Activated CD4-positive, alpha-beta T cell treated with anti-CD3 and anti-CD28 coated beads, Interleukin-2, amount 10 ng/mL, durations not matched to agents 24 days and 14 days (primary cell): ENCODE results near the gene CD200R1. TPM values are rescaled to one million over a fixed set of nuclear protein-coding genes. Genes with fewer than 3 reads are reported as not detected.

Source experiments
- DNase-seq: peaks from one replicate; pipeline ENCODE4 v3.0.0; 2022
- H3K27ac Mint-ChIP-seq: one replicate; pipeline ENCODE4 v1.8.0; 2022; ENCODE audit warnings: mild to moderate bottlenecking, mixed read lengths
- H3K27me3 Mint-ChIP-seq: one replicate; pipeline ENCODE4 v1.8.0; 2022; ENCODE audit warnings: mixed read lengths
- H3K36me3 Mint-ChIP-seq: one replicate; pipeline ENCODE4 v1.8.0; 2022; ENCODE audit warnings: low read depth, mild to moderate bottlenecking, mixed read lengths
- H3K4me1 Mint-ChIP-seq: one replicate; pipeline ENCODE4 v1.8.0; 2021; ENCODE audit warnings: mixed read lengths
- H3K4me3 Mint-ChIP-seq: one replicate; pipeline ENCODE4 v1.8.0; 2022; ENCODE audit warnings: mild to moderate bottlenecking, moderate library complexity, mixed read lengths
- H3K9me3 Mint-ChIP-seq: one replicate; pipeline ENCODE4 v1.8.0; 2021; ENCODE audit warnings: mixed read lengths
- intact Hi-C: fragments of 100-400 bp; cut with micrococcal nuclease; formaldehyde crosslinking; loops from one replicate; pipeline ENCODE4 v1.15.1; 2023
- total RNA-seq: library from RNA; stranded (reverse); gene quantifications from 2 replicates; pipeline ENCODE4 v1.2.3, GENCODE V29; 2022

Gene CD200R1
- total RNA-seq, 1 donor from 2014 or later = 3.8 TPM

DNA sequence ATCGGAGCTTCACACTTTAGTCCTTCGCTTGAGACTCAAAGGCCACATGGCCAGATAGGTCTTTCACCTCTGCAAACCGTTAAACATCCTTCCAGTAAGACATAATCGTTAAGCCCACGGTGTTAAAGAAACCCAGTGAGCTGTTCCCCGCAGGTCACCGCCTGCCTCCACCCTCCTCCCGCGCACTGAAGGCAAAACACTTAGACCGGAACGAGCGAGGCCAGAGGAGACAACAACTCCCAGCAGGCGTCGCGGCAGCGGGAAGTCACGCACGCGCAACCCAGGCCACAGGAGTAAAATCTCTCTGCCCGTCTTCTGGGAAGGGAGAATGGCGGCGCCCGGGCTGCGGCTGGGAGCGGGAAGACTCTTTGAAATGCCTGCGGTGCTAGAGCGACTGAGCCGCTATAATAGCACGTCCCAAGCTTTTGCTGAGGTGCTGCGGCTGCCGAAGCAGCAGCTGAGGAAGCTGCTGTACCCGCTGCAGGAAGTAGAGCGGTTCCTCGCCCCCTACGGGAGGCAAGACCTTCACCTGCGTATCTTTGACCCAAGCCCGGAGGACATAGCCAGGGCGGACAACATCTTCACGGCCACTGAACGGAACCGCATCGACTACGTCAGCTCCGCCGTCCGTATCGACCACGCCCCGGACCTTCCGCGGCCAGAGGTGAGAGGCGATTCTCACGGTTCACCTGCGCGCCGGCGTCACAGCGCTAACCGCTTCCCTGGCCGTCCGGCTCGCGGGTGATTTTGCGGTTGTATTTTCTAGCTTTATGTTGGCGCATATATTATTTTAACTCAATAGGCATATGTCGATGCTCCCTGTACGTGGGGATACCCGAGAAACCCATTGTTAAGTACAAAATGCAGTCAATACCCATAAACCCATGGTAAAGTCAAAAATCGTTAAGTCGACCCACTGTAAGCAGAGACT is 16.0 kb upstream of the CD200R1 start, which contains the start of gene GTPBP8:
Gene GTPBP8 (plus strand): TSS at position 313 of the 931 bp plus-strand sequence. CDS start 16 bp downstream, at position 329.
- no peaks in the 10 kb centered on the region for H3K9me3 Mint-ChIP-seq
- peak; percentile 95 for DNase-seq
- H3K27ac Mint-ChIP-seq = peak within 1 kb of the TSS; percentile 97
- H3K4me3 Mint-ChIP-seq = peak within 1 kb of the TSS; percentile 88
- intact Hi-C loops = loop anchor here (1.0 to 10.0 kb wide), 6 partner anchors 14 to 1446 kb away; partner anchors contain the start of genes CD96 and SLC35A5
- no peaks in the 10 kb centered on the region for H3K27me3 Mint-ChIP-seq
- peaks cover 16% of the 10 kb centered on the region for H3K36me3 Mint-ChIP-seq
- peaks cover 56% of the 10 kb centered on the region for H3K4me1 Mint-ChIP-seq

DNA sequence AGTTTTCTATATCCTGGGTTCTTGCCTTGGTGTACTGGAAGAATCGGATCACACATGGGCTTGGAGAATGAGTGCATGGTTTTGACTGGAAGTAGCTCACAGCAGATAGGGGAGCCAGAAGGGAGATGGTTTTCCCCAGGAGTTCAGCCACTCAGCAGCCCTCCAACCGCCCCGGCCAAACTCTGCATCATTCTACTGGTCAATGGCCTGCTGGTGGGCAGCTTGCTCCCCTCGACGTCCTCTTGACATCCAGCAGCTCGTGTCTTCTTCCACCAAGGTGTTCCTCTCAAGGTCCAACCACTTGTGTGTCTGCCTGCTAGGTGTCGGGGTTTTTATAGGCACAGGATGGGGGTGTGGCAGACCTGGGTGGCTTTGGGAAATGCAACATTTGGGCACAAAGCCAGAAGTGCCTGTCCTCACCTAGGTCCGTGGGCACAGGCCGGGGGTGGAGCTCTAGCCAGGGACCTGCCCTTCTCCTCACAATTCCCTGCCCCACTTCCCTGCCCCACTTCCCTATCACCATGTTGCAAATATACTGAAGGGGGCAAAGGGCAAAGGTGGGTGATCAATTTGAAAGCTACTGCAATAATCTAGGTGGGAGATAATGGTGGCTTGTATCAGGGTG is 12.9 kb upstream of the CD200R1 start:
- peak; percentile 57 for DNase-seq
- Mint-ChIP-seq H3K27me3 (peaks cover 2% of the 10 kb centered on the region), H3K27ac (no peak overlapping the region), H3K36me3 (peaks cover 3% of the 10 kb centered on the region), H3K4me3 (no peak overlapping the region), H3K4me1 (peaks cover 52% of the 10 kb centered on the region), H3K9me3 (no peaks in the 10 kb centered on the region)
- intact Hi-C loops = no loop called here

DNA sequence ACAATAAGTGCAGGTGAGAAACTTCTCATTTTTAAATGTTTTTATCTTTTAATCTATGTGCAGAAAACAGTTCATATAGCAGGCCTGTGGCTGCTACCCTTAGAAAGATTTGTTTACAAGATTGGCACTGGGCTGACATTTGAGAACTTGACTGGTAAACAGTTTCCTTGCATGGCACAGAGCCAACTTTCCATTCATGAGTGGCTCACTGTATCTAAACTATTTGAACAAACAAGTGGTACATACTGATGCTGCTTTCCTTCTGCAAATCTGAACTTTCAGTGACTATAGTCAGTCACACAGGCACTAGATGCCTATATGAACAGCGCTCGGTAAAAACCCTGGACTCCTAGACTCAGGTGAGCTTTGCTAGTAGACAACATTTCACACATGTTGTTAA is 9.6 kb upstream of the CD200R1 start:
- intact Hi-C loops = no loop called here

DNA sequence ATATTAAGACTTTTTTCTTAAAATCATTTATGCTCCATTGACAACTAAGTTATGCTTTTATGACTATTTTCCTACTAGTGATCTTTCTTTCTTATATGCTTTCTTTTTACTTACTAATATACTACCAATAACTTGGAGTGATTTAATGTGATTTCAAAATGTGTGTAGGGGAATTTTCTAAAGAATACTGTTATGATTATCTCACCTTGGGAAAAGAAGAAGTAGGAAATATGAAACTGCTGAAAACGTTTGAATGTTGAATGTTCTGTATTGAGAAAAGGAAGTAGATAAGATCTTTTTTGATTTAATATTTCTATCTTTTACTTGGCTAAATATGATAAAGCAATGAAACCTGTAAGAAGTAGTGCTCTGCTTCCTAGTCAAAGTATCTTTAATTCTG is 7.8 kb upstream of the CD200R1 start:
- no peak for DNase-seq
- Mint-ChIP-seq H3K27me3 (peaks cover 6% of the 10 kb centered on the region), H3K36me3 (no peaks in the 10 kb centered on the region), H3K9me3 (no peaks in the 10 kb centered on the region), H3K27ac (no peak overlapping the region), H3K4me1 (peaks cover 40% of the 10 kb centered on the region), H3K4me3 (no peak overlapping the region)
- intact Hi-C loops = no loop called here

More for the DNA sequence above, 9.6 kb upstream of the CD200R1 start:
- Mint-ChIP-seq H3K36me3 (no peaks in the 10 kb centered on the region), H3K27me3 (peaks cover 6% of the 10 kb centered on the region), H3K9me3 (no peaks in the 10 kb centered on the region), H3K4me3 (no peak overlapping the region), H3K4me1 (peaks cover 34% of the 10 kb centered on the region), H3K27ac (no peak overlapping the region)
- DNase-seq = no peak

DNA sequence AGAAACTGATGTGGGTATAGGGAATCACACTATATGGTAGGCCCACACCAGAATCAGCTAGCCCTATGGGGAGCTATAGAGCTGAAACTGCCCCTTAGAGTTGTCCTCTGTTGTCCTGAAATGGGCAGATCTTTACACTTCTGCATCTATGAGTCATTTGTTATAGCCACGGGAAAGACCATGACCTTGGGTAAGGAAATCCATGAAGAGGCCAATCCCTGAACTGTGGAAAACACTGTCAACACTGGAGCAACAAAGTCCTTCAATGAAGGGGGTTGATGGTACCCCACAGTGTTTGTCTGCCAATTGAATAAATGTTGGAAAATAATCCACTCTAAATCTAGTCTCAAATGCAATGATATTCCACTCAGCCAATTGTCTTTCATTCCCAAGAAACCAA is 5.2 kb upstream of the CD200R1 start:
- no peak overlapping the region for H3K4me3 Mint-ChIP-seq
- intact Hi-C loops = no loop called here
- peaks cover 45% of the 10 kb centered on the region for H3K4me1 Mint-ChIP-seq
- H3K9me3 Mint-ChIP-seq = no peaks in the 10 kb centered on the region
- H3K27me3 Mint-ChIP-seq = peaks cover 4% of the 10 kb centered on the region
- no peaks in the 10 kb centered on the region for H3K36me3 Mint-ChIP-seq
- no peak overlapping the region for H3K27ac Mint-ChIP-seq
- DNase-seq = no peak

DNA sequence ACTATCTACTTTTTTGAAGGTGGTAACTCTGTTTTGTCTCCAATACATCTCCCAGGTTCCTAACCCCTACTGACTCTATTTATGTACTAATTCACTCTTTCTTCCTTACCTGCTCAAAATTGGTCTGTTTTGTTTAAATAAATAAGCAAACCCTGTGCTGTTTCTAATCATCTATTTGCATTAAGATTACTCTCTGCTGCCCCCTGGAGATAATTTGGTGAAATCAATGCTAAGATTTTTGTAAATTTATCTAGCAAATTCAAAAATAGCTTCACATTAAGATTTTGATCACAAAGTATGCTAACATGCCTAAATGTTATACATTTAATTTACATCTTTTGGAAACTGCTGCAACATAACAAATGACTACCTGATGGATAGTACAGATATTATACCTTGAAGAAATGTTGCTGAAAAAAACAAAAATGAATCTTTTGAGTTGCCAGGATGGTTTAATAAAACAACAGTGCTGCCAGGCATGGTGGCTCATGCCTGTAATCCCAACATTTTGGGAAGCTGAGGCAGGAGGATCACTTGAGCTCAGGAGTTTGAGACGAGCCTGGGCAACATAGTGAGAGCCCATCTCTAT is 4.4 kb upstream of the CD200R1 start:
- Mint-ChIP-seq H3K27ac (peak overlapping the region; percentile 7), H3K9me3 (no peaks in the 10 kb centered on the region), H3K27me3 (peaks cover 4% of the 10 kb centered on the region), H3K4me3 (no peak overlapping the region), H3K4me1 (peaks cover 46% of the 10 kb centered on the region), H3K36me3 (no peaks in the 10 kb centered on the region)
- intact Hi-C loops = loop anchor here (1.0 to 10.0 kb wide), 5 partner anchors 245 to 845 kb away; partner anchors contain the start of genes GCSAM and SLC9C1
- DNase-seq = peak; percentile 76

DNA sequence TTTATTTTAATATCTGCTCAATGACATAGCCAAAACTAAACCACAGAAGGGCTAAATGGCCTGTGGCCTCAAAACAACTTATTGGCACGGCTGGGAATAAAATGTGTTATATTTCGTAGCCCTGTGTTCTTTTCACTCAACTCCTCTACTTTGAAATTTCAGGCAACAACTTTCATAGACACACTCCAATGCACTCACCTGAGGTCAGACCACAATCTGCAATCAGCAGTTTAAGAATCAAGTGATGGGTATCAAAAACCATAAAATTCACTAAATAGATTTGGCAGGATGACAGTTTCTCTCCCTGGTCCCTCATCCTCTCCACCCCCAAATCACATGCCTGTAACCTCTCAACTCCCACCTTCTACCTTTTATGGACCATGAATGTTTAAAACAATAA is 2.0 kb upstream of the CD200R1 start:
- no peak for DNase-seq
- no peaks in the 10 kb centered on the region for H3K36me3 Mint-ChIP-seq
- H3K4me3 Mint-ChIP-seq = no peak overlapping the region
- intact Hi-C loops = loop anchor here (10.0 kb wide), 2 partner anchors 682 to 842 kb away; partner anchors contain the start of genes GCSAM and SLC9C1
- peaks cover 4% of the 10 kb centered on the region for H3K27me3 Mint-ChIP-seq
- H3K4me1 Mint-ChIP-seq = peaks cover 56% of the 10 kb centered on the region
- H3K27ac Mint-ChIP-seq = no peak overlapping the region
- no peaks in the 10 kb centered on the region for H3K9me3 Mint-ChIP-seq

DNA sequence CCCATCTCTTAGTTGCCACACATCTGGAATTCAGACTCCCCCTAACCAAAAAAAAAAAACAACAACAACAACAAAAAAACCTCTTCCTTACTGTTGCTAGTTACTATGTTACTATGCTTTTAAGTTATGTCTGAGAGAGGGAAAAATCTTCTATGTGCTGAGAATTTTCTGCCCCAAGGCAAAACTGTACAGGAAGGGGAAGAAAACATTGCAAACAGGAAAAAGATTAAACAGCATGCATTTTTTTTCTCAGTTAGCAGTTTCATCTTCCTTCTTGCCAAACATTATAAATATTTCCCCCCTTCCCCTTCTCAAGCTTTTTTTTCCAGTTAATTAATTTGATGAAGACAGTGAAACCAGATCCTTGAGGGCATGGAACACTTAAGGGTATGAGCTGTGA is 1.1 kb upstream of the CD200R1 start:
- Mint-ChIP-seq H3K27me3 (peaks cover 2% of the 10 kb centered on the region), H3K9me3 (no peaks in the 10 kb centered on the region), H3K4me1 (peaks cover 63% of the 10 kb centered on the region), H3K4me3 (peak overlapping the region; percentile 85), H3K27ac (peak overlapping the region; percentile 52), H3K36me3 (peaks cover 3% of the 10 kb centered on the region)
- DNase-seq = no peak
- intact Hi-C loops = loop anchor here (10.0 kb wide), 2 partner anchors 681 to 841 kb away; partner anchors contain the start of genes GCSAM and SLC9C1

DNA sequence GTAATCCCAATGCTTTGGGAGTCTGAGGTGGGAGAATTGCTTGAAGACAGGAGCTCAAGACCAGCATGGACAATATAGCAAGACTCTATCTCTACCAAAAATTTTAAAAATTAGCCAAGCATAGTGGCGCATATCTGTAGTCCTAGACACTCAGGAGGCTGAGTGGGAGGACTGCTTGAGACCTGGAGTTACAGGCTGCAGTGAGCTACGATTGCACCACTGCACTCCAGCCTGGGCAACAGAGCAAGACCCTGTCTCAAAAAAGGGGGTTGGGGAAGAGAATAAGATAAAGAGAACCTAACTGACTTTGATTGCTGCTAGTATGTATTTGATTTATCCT is 755 bp downstream of the CD200R1 start:
- Mint-ChIP-seq H3K9me3 (no peaks in the 10 kb centered on the region), H3K27ac (peak overlapping the region; percentile 93), H3K27me3 (no peaks in the 10 kb centered on the region), H3K36me3 (peaks cover 3% of the 10 kb centered on the region), H3K4me1 (peaks cover 67% of the 10 kb centered on the region), H3K4me3 (peak overlapping the region; percentile 85)
- intact Hi-C loops = loop anchor here (5.0 to 10.0 kb wide), 4 partner anchors 477 to 839 kb away; partner anchors contain the start of genes ATP6V1A, BTLA, GCSAM and NAA50
- peak; percentile 65 for DNase-seq

DNA sequence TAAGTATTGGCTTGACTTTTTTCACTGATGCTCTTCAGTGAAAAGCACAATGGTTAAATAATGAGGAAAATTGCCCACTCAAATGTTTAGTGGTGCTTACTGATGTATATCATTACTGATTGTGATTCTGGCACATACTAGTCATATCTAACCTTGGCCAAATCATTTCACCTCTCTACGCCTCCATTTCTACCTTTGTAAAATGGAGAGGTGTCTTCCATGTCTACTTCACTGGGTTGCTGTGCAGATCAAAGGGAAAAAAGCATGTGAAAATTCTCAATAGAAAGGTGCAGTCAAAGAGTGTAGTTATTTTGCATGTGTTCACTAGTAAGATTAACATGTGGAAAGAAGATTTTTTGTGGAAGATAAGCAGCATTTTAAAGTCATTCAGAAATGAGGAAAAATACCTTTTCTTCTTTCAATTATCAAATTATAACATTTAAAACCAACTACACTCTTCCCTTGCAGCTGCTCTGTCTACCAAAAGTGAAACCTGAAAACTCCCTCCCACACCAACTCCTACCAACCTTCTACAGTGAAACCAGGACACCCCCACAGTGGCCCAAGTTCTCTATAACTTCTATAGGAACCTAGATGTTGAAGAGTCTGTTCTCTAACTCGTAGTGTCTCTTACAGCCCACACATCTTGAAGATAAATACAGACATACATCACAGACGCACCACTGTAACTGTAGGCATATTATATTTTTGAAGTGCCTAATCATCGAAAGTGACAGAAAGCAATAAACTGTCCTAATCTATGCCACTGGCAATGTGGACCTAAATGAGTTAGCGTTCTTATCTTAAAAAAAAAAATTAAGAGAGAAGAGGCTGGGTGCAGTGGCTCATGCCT is 1.4 kb downstream of the CD200R1 start:
- intact Hi-C loops = loop anchor here (1.0 to 10.0 kb wide), 12 partner anchors 15 to 839 kb away; partner anchors contain the start of genes ATP6V1A, BTLA, GCSAM and NAA50
- H3K4me3 Mint-ChIP-seq = peak overlapping the region; percentile 85
- no peaks in the 10 kb centered on the region for H3K9me3 Mint-ChIP-seq
- peaks cover 67% of the 10 kb centered on the region for H3K4me1 Mint-ChIP-seq
- peaks cover 3% of the 10 kb centered on the region for H3K36me3 Mint-ChIP-seq
- H3K27me3 Mint-ChIP-seq = no peaks in the 10 kb centered on the region
- DNase-seq = peak; percentile 86
- peak overlapping the region; percentile 93 for H3K27ac Mint-ChIP-seq

DNA sequence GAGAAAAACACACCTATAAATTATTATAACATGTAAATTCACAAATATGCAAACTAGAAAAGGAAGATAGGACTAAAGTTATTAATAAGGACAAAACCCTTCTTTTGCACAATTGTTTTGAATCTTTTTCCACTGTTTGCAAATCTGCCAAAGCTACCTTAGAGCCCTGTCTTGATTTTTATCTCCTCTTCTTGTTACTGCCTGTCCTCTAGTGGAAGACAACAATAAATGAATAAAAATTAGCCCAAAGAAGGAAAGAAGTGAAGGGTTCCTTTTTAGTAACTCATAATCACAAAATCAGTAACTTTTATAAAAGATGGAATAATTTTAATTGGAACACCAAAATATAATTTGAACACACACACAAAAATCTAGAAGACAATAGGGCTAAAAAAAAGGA is 2.7 kb downstream of the CD200R1 start:
- Mint-ChIP-seq H3K36me3 (peaks cover 3% of the 10 kb centered on the region), H3K4me1 (peaks cover 62% of the 10 kb centered on the region), H3K9me3 (no peaks in the 10 kb centered on the region), H3K27me3 (no peaks in the 10 kb centered on the region), H3K4me3 (peak overlapping the region; percentile 69), H3K27ac (peak overlapping the region; percentile 49)
- intact Hi-C loops = loop anchor here (5.0 to 10.0 kb wide), 4 partner anchors 475 to 837 kb away; partner anchors contain the start of genes ATP6V1A, BTLA, GCSAM and NAA50
- no peak for DNase-seq

DNA sequence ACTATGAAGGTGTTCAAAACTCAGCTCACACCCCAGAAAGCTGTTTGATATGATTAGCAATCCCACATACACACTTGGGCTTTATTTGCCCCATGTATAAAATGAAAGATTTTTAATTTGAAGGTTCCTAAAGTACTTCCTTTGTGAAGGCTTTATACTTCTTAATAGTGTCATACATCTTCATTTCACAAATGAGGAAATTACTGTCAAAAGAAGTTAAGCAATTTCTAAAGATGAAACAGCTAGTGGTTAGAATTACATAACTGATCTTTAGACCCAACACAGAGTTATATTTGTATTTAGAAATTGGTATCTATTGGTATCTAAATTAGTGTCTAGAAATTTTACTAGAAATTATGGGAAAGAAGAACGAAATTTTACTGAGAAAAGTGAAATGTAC is 7.1 kb downstream of the CD200R1 start:
- no peaks in the 10 kb centered on the region for H3K27me3 Mint-ChIP-seq
- H3K27ac Mint-ChIP-seq = no peak overlapping the region
- H3K4me1 Mint-ChIP-seq = peaks cover 33% of the 10 kb centered on the region
- peaks cover 21% of the 10 kb centered on the region for H3K9me3 Mint-ChIP-seq
- peaks cover 33% of the 10 kb centered on the region for H3K36me3 Mint-ChIP-seq
- no peak overlapping the region for H3K4me3 Mint-ChIP-seq
- DNase-seq = no peak
- intact Hi-C loops = no loop called here

DNA sequence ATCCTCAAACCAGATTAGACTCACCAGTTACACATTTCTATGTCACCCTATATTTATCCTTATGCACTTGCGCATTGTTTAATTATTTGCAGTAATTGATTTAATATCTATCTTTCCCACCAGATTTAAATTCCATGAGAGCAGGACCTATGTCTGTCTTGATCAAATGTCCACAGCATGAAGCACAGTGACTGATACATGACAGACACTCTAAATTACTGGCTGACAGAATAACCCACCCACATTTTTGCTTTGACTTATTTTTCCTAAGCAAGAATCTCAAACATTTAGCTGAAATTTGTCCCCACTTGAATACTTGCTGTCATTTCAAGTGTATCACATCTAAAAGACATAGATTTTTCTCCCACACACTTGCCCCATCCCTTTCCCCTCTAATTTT is 7.5 kb downstream of the CD200R1 start:
- H3K27ac Mint-ChIP-seq = no peak overlapping the region
- H3K9me3 Mint-ChIP-seq = peaks cover 22% of the 10 kb centered on the region
- H3K4me1 Mint-ChIP-seq = peaks cover 30% of the 10 kb centered on the region
- no peaks in the 10 kb centered on the region for H3K27me3 Mint-ChIP-seq
- intact Hi-C loops = no loop called here
- peaks cover 35% of the 10 kb centered on the region for H3K36me3 Mint-ChIP-seq
- no peak overlapping the region for H3K4me3 Mint-ChIP-seq
- DNase-seq = no peak
